Peyer's patch (tissue), 4 donors: ENCODE data around the gene SLC6A6.

ENCODE experiments used
- POLR2A ChIP-seq, 2 donors: fragments of 450-650 bp; IDR thresholded peaks; one replicate each; pipeline ENCODE4 v1.5.1; 2017; ENCODE audit warnings: antibody characterized with exemption in 2 of 2, mild to moderate bottlenecking in 2 of 2, moderate library complexity in 2 of 2
- TF ChIP-seq, protein P1 (sequence below), 6 experiments: fragments of 450-650 bp in 4 of 6; fragments of 200-600 bp in 2 of 6; sonication (generic) in 1 of 6; IDR thresholded peaks; one replicate each; pipeline ENCODE4 v1.5.1; 2017 to 2019; ENCODE audit warnings: antibody characterized with exemption in 6 of 6, mild to moderate bottlenecking in 3 of 6, moderate library complexity in 1 of 6

DNA sequence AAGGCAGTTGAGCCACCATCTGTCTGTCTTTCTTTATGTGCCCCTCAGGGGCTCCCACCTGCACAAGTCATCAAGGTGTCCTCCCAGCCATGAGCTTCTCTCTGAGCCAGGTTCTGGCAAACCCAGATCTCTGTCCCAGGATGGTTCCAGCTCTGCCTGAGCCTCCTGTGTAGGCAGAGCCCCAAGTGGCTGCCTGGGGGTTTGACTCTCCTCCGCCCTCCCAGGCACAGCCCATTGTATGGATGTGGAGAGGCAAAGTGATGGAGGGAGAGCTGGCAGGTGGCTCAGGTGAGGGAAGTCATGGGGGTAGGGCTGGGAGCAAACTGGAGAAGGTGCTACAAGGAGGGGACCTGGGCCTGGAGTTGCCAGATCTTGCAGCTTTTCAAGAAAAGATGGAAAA, 80.9 kb downstream of the SLC6A6 start:
- TF ChIP-seq, protein P1, sequence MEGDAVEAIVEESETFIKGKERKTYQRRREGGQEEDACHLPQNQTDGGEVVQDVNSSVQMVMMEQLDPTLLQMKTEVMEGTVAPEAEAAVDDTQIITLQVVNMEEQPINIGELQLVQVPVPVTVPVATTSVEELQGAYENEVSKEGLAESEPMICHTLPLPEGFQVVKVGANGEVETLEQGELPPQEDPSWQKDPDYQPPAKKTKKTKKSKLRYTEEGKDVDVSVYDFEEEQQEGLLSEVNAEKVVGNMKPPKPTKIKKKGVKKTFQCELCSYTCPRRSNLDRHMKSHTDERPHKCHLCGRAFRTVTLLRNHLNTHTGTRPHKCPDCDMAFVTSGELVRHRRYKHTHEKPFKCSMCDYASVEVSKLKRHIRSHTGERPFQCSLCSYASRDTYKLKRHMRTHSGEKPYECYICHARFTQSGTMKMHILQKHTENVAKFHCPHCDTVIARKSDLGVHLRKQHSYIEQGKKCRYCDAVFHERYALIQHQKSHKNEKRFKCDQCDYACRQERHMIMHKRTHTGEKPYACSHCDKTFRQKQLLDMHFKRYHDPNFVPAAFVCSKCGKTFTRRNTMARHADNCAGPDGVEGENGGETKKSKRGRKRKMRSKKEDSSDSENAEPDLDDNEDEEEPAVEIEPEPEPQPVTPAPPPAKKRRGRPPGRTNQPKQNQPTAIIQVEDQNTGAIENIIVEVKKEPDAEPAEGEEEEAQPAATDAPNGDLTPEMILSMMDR (IDR thresholded peaks at IDR 0.05) = no peak
- no peak for TF ChIP-seq POLR2A (IDR thresholded peaks at IDR 0.05)
